Measurements from ENCODE around the gene FYCO1.
A peak's percentile ranks its signal among the peaks of the same experiment; 100 is the strongest.
"Not testable (repeated sequence)": the region's sequence is repeated elsewhere in the genome, so short reads cannot be mapped to it uniquely, and the experiment has no call there.

FYCO1 gene

GRCh38 chr3:46008058-46008457 is 12.4 kb upstream of the FYCO1 start:
- DNase-seq = no peak

DNA sequence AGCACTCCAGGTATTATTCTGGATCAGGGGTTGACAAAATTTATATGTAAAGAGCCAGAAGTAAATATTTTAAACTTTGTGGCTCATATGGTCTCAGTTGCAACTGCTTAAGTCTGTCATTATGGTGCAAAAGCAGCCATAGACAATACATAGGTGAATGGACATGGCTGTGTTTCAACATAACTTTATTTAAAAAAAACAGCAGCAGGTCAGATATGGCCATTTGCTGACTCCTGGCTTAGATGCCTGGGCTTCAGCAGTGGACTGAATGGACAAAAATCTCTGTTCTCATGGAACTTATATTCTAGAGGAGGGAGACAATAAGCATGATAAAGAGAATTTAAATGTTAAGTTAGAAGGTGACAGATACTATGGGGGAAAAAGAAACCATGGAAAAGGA is 11.7 kb upstream of the FYCO1 start:
- DNase-seq = no peak

GRCh38 chr3:46006238-46007032 is 10.8 kb upstream of the FYCO1 start:
- DNase-seq = no peak

- DNase-seq = not testable (repeated sequence)
Measured at GRCh38 chr3:46003706-46004105, 8.1 kb upstream of the FYCO1 start.

GRCh38 chr3:46001178-46001577 is 5.6 kb upstream of the FYCO1 start:
- DNase-seq = no peak

DNA sequence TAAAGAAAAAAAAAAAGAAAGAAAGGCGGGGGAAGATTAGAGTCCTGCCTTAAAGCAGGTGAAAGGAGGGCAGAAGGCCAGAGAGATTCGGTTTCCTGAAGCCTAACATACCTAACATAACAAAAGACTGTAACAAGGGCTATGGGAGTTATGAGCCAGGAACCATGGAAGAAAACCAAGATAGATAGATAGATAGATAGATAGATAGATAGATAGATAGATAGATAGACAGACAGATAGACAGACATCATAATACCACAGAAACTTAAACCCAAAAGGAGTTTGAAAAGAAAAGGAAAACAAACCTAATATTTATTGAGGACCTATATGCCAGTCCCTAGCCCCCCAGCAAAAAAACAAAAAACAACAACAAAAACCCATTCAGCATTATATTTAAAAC is 2.3 kb upstream of the FYCO1 start:
- no peak for DNase-seq

GRCh38 chr3:45997499-45997898 is 1.9 kb upstream of the FYCO1 start:
- not testable (repeated sequence) for DNase-seq

- DNase-seq = peak; percentile 67
Measured at GRCh38 chr3:45994419-45995235, 997 bp downstream of the FYCO1 start.

DNA sequence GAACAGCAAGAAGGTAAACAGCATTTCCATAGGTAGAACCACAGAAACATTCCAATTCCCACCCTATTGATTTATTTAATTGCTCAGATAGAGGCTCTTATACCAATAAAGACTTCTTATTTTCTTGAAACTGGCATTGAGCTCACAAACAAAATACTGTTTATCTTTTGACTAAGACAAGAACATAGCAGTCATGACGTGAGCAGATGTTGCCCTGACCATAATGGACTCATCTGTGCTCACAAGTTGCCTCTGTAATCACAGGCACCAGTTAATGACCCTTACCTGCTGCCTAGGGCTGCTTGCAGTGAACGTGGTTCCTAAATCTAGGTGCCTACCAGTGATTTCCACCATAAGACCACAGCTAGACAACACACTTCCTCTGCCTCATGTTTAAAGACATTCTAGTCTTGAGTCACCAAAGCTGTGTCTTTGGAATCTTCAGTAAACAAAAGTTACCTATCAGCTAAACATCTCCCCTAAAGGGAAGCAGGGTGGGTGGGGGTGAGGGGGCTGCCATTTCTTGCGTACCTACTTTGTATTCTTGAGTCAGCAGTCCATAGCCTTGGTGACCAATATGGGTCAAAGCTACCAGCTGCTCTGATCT is 2.1 kb downstream of the FYCO1 start:
- DNase-seq = no peak

DNA sequence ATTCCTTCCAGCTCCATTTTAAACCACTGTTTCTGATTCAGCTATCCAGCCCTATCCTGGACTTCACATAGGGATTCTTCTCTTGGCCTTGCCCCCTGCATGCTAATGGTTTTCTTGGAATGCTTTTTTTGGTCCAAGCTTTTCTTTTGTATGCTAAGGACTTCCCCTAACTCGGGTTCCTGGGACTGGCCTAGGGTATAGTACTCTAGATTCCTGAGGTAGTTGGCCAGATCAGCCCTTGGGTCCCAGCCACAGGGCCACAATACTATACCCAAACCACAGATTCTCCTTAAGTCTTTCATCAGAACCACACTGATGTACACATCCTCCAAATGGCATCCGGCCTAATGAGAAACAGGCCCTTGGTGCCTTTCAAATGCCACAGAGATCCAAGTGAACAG is 2.8 kb downstream of the FYCO1 start:
- DNase-seq = no peak

DNA sequence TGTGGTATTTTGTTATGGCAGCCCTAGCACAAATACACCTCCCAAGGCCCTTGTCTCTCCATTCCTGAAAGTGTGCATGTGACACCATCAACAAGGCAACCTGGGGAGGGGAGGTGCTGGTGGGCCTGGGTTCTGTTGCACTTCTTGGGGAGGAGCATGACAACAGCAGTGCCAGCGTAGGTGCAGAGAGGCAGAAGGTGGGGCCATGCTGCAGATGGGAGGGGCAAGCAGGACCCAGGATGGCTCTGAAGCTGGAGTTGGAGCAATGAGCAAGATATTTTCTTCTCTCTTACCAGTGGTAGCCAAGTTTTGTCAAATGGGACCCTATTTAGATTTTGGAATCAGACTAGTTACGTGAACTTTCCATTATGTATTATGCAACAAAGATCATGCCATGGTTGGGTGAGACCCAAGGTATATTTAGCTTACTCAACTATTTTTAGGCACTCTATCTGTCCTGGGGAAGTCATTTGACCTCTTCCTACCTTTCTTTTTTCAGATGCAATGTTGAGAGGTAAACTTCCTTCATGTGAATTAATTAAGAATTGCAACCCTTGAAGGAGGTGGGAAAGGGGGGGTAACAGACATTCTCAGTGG is 3.4 kb downstream of the FYCO1 start:
- DNase-seq = no peak

DNA sequence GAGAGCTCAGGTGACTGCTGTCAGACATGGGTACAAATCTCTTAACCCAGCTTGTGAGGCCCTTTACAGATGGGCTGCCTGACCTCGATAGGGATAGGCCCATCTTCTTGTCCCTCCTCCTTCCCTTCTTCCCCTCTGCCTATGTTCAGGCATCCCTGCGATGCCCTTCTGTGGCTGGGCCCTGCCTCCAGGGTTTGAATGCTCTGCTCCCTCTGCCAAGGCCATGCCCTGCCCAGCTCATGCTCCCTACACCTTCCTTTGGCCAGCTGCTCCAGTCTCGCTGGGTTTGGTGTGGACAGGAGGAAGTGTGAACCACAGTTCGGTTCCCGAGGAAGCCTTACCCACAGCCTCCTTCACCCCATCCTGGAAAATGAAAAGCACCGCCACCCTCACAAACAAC is 4.3 kb downstream of the FYCO1 start:
- DNase-seq = no peak

DNA sequence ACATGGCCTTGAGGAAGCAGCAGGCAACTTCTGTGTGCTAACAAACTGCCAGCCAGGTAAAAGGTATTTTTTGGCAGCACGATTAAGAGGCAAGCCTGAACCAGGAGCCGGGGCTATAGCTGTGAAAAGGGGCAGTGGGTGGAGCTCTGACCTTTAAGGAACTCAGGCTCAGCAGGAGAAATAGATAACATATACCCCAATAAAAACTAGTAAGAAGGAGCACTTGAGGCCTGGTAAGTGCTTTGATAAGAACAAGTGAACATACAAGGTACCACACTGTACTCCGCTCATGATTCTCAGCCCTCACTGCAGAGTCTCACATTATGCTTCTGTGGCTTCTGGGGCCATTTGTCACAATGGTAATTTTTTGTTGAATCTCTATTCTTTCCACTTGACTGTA is 5.4 kb downstream of the FYCO1 start:
- DNase-seq = no peak

DNA sequence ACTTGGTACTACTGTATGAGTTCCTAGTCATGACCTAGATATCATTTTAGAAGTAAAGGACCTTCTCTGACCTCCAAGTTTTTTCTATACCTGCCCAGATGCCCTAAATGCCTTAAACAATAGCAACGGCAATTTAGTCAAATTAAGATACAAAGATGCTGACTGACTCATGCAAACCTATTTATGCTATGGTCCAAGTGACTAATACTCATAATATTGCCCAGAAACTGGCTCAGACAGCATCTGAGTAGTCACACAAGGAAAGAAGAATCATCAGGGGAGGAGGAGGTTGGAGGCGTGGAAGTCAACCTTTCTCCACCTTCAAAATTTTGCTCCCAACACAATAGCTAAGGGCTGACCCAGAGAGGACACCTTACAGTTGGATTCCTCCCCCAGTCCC is 6.8 kb downstream of the FYCO1 start:
- DNase-seq = no peak

DNA sequence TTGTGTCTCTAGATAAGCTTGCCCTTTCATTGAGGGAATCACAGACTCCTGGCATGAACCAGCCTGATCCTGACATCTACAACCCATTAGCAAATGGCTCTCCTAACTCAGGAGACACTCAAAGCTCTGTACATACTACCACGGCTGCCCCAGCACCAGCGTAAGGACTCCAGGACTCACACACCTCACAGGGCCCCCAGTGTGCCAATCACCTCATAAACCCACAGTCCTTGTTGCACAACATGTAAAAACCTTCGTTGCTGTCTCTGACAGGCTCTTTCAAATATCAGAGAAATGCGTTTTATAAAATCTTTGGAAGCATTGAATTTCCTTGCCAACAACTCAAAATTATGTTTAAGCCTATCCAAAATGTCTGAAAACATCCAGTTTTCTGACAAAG is 7.3 kb downstream of the FYCO1 start:
- no peak for DNase-seq

- no peak for DNase-seq
Measured at GRCh38 chr3:45987368-45988291, 8.0 kb downstream of the FYCO1 start.

DNA sequence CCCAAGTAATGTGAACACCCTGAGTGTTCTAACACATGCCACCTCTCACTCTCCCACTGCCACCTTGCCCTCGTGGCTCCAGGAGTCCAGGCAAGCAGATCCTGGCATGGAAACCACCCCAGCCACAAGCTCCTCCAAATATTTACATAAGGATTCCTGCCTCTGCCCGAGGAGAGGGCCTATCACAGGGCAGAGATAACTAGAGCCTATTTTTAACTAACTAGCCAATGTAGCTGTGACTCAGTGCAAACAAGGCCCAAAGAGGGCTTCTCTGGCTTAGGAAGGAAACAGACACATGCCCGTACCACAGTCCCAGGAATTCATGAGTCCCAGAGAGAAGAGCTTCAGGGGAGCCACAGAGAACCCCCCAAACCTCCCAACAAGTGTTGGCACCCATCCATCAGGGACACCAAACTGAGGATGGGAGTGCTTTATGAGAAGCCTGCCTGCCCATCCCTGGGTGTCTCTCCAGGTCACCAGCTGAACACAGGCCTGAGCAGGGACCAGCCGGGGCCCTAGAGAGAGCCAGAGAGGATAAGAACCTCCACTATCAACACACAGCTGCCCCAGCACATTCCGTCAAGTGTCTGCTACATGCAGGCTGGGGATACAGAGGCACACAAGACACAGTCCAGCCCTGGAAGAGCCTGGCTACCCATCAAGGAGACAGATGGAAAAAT is 9.2 kb downstream of the FYCO1 start:
- DNase-seq = no peak

DNA sequence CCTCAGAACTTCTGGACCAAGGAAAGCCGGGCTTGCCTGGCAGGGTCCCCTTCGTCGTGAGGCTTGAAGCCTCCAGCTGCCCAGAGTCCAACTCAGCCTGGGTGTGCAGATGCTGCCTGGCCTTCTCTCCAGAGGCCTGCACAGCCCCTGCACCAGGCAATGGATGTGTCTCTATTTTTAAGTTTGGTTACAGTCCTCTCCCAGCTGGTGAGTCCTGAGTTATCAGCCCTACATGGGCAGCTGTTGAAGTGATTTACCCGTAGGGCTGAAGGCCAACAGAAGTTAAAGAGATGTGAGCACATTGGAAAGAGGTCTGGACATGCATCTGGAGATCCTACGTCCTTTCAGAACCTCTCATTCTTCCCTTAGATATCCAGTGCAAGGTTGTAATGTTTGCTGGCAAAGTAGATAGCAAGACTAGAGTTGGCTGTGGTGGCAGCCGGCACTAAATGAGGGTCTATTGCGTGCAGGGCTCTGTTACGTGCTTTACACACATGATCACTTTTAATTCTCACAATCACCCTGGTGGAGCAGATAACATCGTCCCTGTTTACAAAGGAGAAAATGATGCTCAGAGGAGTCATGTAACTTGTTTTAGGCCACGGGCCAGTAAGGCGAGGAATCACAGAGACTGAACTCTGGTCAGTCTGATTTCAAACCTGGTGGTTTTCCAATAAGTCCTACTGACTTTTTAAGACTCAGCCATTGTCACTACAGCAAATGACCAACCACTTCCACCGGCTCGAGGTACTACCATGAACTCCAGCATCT is 9.9 kb downstream of the FYCO1 start:
- DNase-seq = no peak

GRCh38 chr3:45984331-45985312 is 11.0 kb downstream of the FYCO1 start:
- DNase-seq = no peak

- DNase-seq = no peak
Measured at GRCh38 chr3:45983770-45984169, 11.9 kb downstream of the FYCO1 start.

All from stimulated activated CD4-positive, alpha-beta T cell treated with anti-CD3 and anti-CD28 coated beads, Interleukin-15, amount 100 ng/mL, for 24 hours (primary cell).